NCI-H2107 (cell line): ENCODE results near the gene ACTN4.

Experiments
- DNase-seq: peaks from one replicate; lab custom pipeline; 2025; lab: John Stamatoyannopoulos, UW

ACTN4 gene

DNA sequence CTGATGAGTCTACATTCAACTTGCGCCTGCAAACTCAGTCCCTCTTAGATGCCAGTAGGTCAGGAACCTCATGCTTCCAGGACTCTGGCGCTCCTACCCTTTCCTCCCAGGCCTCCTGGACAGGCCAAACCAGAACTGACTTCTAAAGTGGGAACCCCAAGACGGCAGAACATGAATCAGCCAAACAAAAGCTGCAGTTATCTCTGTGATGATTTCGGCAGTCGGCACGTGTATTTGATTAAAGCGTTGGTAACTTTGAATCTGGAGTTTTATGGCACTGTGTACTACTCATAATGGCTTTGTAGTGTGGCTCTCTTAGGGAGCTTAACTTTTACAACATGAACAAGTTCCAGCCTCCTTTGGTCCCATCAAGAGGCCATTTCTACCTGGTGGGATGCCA, 13.7 kb downstream of the ACTN4 start:
- no peak for DNase-seq

DNA sequence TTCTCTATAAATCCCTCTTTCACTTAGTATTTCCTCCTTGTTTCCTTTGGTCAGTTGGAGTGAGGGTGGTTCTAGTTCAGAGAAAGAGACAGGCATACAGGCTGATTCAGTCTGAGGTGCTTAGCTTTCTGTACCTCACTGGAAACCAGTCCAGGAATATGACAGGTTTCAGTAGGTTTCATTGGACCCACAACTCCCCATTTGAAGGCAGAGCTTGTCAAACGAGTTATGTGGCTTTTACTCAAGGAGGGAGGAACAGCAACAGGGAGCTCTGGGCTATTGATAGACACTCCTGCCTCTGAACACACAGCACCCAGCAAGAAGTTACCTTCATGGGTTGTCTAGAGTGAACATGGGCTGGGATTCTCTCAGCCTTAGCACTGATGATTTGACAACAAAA, 14.5 kb downstream of the ACTN4 start:
- no peak for DNase-seq

DNA sequence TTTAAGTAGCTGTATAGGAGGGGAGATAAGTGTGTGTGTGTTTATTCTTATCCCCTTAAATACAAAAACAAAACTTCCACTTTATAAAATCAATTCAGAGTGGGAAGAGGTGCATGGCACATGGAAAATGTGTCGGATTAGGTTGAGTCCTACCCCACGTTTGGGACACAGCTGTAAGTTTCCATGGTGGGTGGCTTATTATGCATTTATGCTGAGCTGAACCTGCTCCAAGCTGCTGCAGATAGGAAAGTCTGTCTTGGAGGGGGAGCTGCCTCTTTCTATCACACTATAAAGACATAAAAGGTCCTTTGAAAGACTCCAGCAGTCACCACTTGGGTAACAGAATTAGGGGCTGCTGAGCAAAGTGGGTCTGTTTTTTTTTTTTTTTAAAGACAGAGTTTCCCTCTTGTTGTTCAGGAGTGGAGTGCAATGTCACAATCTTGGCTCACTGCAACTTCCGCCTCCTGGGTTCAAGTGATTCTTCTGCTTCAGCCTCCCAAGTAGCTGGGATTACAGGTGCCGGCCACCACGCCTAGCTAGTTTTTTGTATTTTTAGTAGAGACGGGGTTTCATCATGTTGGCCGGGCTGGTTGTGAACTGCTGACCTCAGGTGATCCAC, 15.2 kb downstream of the ACTN4 start:
- no peak for DNase-seq

DNA sequence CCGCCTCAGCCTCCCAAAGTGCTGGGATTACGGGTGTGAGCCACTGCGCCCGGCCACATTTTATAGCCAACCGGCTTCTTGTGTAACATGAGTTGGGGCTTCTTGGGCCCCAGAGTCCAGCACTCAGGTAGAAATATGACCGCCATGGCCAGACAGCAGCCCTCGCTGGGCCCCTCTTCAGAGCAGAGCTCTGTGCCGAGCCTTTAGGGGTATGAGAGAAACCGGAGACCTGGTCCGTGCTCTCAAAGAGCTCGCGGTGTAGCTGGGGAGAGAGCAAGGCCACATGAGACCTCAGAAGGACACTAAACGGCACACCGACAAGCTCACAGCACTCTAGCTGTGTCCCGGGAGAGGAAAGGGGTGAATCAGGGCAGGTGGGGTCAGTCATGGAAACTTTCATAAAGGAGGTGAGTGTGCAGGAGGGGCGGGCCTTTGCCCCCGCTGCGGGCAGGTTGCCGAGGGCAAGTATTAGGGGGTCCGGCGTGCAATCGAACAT, 15.8 kb downstream of the ACTN4 start:
- no peak for DNase-seq

DNA sequence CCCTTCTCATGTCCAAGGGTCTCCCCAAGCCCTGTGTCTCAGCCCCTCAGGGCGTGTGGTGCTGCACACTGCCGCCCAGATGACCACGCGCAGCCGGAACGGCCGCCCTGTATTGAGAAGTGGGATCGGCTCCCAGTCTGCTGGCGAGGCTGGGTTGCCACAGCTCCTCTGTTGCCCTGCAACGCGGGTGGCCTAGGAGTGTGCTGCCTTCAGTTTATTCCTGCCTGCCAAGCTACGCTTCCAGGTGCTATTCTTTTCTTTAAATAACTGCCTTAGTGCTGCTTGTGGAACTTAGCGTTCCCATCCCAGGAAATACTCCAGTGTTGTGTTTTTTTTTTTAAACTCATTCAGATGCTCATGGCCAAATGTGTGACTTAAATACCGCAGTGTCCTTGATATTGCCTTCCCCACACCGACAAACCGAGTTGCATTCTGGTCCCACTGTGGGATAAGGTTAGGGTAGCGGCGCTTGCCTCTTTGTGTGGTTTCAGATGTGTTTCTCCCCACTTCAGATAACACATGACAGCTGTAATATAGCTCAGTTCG, 16.6 kb downstream of the ACTN4 start:
- DNase-seq: no peak

GRCh38 chr19:38664503-38665211, 17.2 kb downstream of the ACTN4 start:
- DNase-seq: no peak

- DNase-seq: no peak
Measured at GRCh38 chr19:38665219-38665931, 17.9 kb downstream of the ACTN4 start.

DNA sequence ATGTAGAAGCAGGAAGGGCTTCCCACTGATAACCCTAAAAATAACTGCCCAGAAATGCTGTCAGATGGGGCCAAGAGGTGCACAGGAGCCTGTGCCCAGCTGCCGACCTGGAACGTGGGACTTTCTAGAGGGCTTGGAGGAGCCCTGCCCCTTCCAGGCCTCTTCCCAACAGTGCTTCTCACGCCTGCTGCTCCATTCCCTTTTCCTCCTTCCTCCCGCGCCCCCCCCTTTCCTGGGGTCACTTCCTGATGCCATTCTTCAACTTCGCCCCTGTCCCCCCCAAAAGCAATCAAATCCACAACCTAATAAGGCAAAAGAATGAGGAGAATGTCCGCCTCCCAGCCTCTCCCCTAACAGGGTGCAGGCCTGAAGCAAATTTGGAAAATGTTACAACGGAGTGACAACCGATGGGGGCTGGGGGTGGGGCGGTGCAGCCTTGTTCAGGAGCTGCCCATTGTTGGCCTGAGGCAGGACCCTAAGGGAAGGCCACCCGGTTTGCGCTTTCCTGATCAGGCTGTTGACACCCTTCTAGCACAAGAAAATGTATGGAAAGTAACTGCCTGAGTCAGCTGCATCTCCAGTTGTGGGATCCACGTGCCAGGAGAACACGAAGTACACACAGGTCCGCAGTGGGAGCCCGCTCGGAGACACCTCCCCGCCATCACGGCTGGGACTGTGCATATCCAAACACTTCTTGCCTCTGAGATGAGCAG, 18.7 kb downstream of the ACTN4 start:
- no peak for DNase-seq

- no peak for DNase-seq
Measured at GRCh38 chr19:38666663-38667511, 19.4 kb downstream of the ACTN4 start.

DNA sequence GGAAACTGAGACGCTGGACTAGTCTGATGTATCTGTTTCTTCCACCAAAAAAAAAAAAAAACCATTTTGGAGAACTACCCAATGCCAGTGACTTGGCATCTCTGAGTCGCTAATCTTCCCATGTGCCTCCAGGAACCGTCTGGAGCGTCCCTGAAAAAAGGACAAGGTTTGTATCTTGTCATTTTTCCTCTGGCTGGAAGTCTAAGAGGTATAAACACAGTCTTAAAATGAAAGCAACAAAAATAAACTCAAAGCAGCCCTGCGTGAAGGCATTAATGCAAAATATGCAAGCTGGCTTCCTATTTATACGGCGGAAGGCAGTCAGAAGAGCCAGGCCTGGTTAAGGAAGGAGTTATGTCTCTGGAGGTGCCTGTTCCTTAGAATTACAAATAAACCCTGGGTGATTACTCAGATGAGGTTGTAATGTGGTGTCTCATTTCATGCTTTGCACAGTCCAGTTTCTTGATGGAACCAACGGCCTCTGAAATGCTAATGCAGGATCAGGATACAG, 20.3 kb downstream of the ACTN4 start:
- DNase-seq: no peak

- DNase-seq: no peak
Measured at GRCh38 chr19:38669552-38669951, 22.1 kb downstream of the ACTN4 start.

- no peak for DNase-seq
Measured at GRCh38 chr19:38670921-38671398, 23.5 kb downstream of the ACTN4 start.

GRCh38 chr19:38671654-38672053, 24.2 kb downstream of the ACTN4 start:
- no peak for DNase-seq

GRCh38 chr19:38673030-38673429, 25.6 kb downstream of the ACTN4 start:
- DNase-seq: no peak

DNA sequence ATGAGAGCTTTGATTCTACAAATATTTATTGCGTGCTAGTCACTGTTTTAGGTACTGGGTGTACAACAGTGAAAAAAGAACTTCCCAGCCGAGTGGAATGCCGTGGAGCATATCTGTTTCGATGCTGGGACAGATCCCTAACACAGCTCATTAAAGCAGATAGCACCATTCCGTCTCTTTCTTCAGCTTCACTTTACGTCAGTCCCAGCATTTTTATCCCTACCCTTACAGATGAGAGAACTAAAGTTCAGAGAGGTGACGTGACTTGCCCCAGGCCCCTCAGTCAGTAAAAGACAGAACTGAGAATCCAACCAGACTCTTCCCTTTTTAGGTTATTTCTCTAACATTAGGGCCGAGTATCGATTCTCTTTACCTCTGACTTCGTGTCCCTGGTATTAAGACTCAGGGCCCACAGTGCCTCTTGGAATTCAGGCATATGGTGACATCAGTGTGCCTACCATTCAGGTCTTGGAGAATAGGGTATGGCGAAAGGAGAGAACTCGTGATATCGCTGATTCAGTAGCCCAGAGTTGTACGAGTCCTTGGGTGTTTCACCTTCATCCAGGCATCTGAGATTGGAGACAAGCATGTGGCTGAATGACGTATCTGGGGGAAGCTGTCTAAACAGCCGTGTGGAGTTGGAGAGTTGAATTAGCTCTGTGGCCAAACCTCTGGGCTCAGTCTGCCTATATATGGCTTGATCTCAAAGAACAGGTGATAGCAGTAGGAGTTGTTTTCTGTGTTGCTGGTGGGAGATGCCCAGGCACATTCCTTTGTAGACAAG, 27.1 kb downstream of the ACTN4 start:
- no peak for DNase-seq

DNA sequence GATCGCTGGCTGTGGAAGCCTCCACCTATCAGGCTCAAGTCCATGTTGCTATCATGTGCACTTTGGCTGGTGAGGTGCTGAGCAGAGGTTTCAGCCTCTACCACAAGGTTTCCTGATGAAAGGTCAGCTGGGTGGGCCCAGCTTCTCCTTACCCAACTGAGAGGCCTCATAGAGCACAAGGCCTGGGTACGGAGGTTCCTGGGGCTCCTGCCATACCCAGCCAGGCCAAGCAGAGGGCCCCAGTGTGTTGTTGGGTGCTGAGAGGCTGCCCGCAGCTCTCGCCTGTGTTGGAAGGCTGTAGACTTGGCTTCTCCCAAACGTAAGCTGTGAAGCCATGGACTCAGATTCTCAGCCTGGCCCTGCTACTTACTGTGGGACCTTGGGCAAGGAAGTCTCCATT, 28.2 kb downstream of the ACTN4 start:
- no peak for DNase-seq

GRCh38 chr19:38676023-38676877, 28.8 kb downstream of the ACTN4 start:
- no peak for DNase-seq

- no peak for DNase-seq
Measured at GRCh38 chr19:38676878-38677646, 29.6 kb downstream of the ACTN4 start.
